Bladder microvascular endothelial cell (primary cell): Measurements from ENCODE around the gene FBRS. TPM values are rescaled to one million over a fixed set of nuclear protein-coding genes. Genes with fewer than 3 reads are reported as not detected.

Experiments
- total RNA-seq: library from RNA; depleted of rRNA; stranded (reverse); fragments of >200 nt; gene quantifications from 2 replicates; pipeline ENCODE4 v1.2.3, GENCODE V29; 2014

FBRS gene
- total RNA-seq, result 13.3 and 18.6 TPM in 2 replicates

DNA sequence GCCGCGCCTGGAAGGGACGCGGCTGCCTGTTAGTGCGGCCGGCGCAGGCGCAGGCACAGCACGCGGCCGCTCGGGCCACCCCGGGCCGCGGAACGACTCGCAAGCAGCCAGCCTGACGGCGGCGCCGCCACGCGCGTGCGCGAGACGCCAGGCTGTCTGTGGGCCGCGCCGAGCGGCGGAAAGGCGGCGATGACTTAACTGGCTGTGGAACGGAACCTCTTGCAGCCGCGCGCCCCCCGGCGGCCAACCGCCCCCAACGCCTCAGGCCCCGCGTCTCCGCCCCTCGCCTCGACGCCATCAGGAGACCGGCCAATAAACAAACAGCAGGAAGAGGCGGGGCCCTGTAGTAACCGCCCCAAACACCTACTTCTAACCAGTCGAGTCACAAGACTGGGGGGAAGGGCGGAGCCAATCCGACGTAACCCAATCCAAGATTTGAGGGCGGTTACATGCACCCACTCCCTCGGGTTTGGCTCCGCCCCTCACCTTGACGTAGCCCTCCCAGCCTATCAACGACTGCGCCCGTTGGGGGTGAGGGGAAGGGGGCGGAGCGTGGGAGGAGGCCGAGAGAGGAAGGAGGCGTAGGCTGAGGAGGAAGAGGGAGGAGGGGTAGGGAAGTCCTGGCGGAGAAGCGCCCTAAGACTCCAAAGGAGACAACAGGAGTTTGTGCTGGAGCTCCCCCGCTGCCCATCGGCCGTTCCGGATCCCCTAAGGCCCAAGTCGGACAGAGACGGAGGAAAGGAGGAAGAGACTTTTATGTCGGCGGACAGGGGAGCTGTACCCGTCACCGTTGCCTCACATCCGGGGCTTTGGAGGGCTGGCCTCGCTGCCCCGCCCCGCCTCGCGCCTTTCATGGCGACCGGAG is at the start of gene FBRS:
Gene FBRS, plus strand, starts transcription at position 566 of the 865 bp plus-strand sequence. CDS start 1,088 bp downstream, outside the sequence.

DNA sequence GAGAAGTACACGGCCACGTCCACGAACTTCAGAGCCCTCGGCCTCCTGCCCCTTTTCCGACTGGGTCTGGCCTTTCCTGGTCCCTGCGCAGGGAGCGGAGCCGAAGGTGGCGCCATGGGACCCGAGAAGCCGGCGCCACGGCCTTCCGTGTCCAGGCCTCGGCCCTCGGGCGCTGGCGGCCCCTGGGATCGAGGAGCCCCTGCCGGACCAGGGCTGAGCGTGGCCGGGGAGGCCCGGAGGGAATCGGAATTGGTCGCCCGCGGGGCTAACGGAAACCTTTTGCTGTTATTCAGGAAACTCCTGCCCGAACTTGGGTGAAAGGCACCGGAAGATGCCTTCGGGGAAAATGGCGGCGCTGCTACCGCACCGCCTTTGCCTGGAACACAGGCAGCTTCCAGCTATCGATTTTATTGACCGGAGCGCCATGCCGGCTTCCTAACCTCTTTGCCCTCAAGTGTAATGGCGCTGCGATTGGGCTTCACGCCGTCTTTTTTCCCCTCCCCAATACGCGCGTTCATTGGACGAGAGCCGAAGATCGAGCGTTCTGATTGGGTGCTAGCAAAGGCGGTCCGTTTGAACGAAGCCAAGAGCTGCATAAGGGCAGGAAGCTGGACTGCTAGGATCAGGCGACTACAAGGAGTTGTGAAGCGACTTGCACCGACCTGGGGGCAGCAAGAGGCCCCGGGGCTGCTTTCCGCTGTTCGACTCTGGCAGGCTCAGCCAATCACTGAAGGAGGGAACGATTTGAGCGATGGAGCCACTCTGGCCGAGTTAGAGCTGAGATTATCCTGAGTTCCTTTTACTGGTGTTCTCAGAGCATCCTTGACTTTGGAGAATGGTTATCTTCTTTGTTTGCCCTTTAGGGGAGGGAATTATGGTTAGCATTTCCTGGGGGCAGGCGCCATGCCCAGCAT is 48.0 kb upstream of the FBRS start, which contains the start of gene ZNF689:
Gene ZNF689, minus strand, starts transcription at position 464 of the 914 bp plus-strand sequence. Its CDS starts 348 bp downstream, at position 116.

DNA sequence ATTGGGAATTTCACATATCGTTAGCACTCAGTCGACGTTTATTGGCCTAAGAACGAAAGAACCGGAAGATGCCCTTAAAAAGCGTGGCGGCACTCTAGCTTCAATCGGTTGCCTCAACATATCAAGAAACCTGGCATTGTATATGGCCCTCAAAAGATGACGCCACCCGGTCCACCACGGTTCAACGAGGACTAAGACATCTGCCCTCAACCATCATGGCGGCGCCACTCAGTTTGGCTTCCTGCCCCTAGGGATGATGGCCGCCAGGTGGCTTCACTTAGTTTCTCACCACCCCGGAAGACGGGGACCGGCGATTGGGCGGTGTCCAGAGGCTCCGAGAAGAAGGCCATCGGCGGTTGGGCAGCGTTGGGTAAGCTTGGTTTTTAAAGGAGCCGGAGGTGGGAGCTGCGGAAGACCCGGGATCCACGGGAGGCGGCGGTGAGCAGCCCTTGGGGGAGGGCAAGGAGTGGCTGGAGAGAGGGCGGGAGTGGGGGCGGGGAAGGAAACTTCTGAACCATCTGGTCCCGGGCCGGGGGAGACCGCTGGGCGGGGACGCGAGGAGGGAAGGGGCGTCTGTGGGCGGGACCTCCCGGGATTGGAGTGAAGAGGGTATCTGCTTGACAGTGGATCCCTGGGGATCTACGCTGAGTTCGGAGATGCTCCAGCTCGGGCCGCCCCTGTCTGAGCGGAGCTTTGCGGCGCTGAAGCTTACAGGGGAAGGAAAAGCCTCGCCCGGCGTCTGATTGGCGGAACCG is 7.7 kb upstream of the FBRS start, which contains the start of gene PRR14:
Gene PRR14, plus strand, starts transcription at position 592 of the 755 bp plus-strand sequence. CDS start 686 bp downstream, outside the sequence.

DNA sequence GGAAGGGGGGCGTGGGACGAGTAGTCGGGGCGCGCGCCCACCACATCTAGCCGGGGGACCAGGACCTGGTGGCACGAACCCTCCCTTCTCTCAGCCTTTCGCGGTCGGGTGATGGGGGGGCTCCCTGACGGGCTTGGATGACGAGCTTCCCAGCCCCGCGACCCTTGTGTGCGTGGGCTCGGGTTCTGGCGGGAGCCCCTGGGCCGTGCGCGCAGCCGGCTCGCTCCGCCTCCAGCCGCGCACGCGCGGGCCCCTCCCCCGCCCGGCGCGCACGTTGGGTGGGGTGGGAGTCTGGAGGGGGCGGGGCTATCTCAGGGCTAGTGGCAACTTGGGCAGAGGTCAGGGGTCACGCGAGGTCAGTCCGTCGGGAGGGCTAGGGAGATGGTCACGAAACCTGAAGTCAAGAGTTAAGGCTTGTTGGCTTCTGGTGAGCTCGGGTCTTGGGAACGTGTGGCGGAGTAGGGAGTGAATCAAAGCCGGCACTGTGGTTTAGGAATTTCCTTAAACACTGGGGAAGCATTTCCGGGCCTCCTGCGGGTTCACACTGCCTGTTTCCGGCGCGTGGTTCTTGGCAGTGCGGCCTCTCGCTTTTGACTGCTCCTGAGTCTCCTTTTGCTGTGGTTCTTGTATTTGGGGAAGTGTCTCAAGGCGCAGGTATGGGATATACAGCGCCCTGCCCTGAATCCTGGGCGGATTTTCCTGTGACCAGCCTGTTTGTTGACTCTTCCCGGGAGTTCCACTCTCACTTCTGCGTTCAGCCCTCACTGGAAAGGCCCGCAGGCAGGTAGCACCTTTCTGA is 40.8 kb downstream of the FBRS start, which contains the start of gene SRCAP:
Gene SRCAP, plus strand, starts transcription at position 356 of the 799 bp plus-strand sequence. CDS start 1,654 bp downstream, outside the sequence.

Other genes starting within 250 kb of the FBRS start
- 29.2 and 37.9 TPM in 2 replicates for gene DCTPP1, start 228.4 kb upstream of the FBRS start, total RNA-seq
- gene SEPHS2, start 212.6 kb upstream of the FBRS start, total RNA-seq, result 11.2 and 18.0 TPM in 2 replicates
- gene ITGAL, start 185.7 kb upstream of the FBRS start, total RNA-seq, result not detected in 2 replicates
- 9.4 and 13.2 TPM in 2 replicates for gene ZNF768, start 131.9 kb upstream of the FBRS start, total RNA-seq
- gene ZNF747, start 123.6 kb upstream of the FBRS start, total RNA-seq, result 3.9 and 8.4 TPM in 2 replicates
- gene ZNF764, start 100.1 kb upstream of the FBRS start, total RNA-seq, result 2.8 and 3.5 TPM in 2 replicates
- 9.1 and 10.6 TPM in 2 replicates for gene ZNF688, start 86.7 kb upstream of the FBRS start, total RNA-seq
- 6.8 and 10.0 TPM in 2 replicates for gene ZNF785, start 72.7 kb upstream of the FBRS start, total RNA-seq
- gene ZNF689, start 48.0 kb upstream of the FBRS start, total RNA-seq, result 2.9 and 4.0 TPM in 2 replicates
- 5.8 and 8.1 TPM in 2 replicates for gene PRR14, start 7.5 kb upstream of the FBRS start, total RNA-seq
- 20.4 and 51.7 TPM in 2 replicates for gene SRCAP, start 40.7 kb downstream of the FBRS start, total RNA-seq
- gene PHKG2, start 90.0 kb downstream of the FBRS start, total RNA-seq, result 10.7 and 15.0 TPM in 2 replicates
- 0.65 and 0.82 TPM in 2 replicates for gene CFAP119, start 103.6 kb downstream of the FBRS start, total RNA-seq
- gene RNF40, start 103.9 kb downstream of the FBRS start, total RNA-seq, result 42.7 and 67.6 TPM in 2 replicates
- 3.7 and 6.2 TPM in 2 replicates for gene ZNF629, start 128.8 kb downstream of the FBRS start, total RNA-seq
- 23.1 and 27.8 TPM in 2 replicates for gene BCL7C, start 235.6 kb downstream of the FBRS start, total RNA-seq
- gene CTF1, start 238.2 kb downstream of the FBRS start, total RNA-seq, result under 0.01 and 0.19 TPM in 2 replicates